ENCODE results near the gene SMIM27.

The SMIM27 gene

DNA sequence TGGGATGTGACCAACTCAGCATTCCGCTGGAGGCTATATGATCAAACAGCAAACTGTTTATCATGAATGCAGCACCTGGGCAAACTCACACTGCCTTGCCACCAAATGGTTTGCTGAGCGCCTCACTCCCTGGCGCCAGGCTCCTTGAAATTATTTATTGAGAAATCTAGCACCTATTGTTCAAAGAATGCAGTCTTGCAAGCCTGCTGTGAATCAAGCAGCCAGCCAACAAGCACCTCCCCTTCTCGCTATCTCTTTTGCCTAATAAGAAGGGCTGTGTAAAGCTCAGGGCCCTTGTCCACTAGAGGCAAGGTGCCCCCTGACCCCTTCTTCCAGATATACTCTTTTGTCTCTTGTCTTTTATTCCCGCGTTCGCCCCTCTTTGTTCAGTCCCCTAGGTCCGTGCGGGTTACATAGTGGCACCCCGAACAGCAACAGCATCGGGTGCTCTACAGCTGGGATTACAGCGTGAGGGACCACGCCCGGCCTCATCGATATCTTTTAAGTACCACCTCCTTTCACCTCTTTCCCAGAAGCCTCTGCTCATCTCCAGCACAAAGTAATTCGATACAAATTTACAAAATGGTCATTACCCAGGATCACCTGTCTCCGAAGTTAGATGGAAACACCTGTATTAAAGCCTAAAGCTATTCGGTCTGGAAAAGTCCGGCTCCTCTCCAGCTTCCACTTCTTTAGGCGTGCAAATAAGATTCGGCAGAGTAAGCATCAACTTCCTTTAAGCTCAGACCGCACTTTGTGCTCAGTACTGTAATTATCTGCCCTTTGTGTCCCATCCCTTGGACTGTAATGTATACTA is 27.0 kb upstream of the SMIM27 start:
- TF ChIP-seq, protein P1, sequence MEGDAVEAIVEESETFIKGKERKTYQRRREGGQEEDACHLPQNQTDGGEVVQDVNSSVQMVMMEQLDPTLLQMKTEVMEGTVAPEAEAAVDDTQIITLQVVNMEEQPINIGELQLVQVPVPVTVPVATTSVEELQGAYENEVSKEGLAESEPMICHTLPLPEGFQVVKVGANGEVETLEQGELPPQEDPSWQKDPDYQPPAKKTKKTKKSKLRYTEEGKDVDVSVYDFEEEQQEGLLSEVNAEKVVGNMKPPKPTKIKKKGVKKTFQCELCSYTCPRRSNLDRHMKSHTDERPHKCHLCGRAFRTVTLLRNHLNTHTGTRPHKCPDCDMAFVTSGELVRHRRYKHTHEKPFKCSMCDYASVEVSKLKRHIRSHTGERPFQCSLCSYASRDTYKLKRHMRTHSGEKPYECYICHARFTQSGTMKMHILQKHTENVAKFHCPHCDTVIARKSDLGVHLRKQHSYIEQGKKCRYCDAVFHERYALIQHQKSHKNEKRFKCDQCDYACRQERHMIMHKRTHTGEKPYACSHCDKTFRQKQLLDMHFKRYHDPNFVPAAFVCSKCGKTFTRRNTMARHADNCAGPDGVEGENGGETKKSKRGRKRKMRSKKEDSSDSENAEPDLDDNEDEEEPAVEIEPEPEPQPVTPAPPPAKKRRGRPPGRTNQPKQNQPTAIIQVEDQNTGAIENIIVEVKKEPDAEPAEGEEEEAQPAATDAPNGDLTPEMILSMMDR (IDR thresholded peaks at IDR 0.05; ENCODE audit: insufficient read depth, low read depth, low read length, missing control alignments) = no peak
- DNase-seq (ENCODE audit: low read depth) = peak; percentile 85
- peak overlapping the region; percentile 52 for H3K4me3 ChIP-seq (ENCODE audit: low read length)

- H3K4me3 ChIP-seq (ENCODE audit: low read length) = peak overlapping the region; percentile 52
- no peak for DNase-seq (ENCODE audit: low read depth)
- TF ChIP-seq, protein P1 (IDR thresholded peaks at IDR 0.05; ENCODE audit: insufficient read depth, low read depth, low read length, missing control alignments) = no peak
Observed at GRCh38 chr9:32525709-32526030, 26.5 kb upstream of the SMIM27 start.

DNA sequence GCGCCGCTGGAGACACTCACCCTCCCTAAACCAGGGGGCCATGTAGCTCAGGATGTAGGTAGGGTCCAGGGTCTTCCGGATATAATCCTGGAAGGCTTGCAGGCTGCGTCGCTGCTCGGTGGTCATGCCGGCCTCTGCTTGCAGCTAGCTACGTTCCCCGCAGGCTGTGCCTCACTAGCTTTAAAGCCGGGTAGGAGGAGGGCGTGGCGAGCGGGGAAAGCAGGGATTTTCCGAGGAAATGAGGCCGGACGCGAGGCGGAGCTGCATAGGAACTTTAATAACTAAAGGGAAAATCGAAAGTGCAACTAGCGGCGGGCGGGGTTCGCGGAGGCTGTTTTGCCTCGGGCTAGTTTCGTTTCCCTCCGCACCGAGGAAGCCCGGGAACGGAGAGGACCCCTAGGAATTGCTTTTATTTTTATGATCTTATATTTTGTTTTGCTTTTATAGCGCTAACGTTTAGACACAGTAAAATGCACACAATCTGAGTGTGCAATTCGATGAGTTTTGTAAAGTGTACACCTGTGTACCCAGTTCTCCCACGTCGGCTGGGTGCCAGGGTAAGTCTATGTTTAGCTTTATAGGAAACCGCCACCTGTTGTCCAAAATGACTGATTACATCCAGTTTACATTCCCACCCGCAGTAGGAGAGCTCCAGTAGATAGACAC is 26.0 kb upstream of the SMIM27 start, which contains the start of gene RIGI:
Gene RIGI, minus strand, starts transcription at position 156 of the 666 bp plus-strand sequence. Its CDS starts 30 bp downstream, at position 126.
- H3K4me3 ChIP-seq (ENCODE audit: low read length) = peak within 1 kb of the TSS; percentile 52
- TF ChIP-seq, protein P1 (IDR thresholded peaks at IDR 0.05; ENCODE audit: insufficient read depth, low read depth, low read length, missing control alignments) = peak; percentile 67
- DNase-seq (ENCODE audit: low read depth) = peak; percentile 95

DNA sequence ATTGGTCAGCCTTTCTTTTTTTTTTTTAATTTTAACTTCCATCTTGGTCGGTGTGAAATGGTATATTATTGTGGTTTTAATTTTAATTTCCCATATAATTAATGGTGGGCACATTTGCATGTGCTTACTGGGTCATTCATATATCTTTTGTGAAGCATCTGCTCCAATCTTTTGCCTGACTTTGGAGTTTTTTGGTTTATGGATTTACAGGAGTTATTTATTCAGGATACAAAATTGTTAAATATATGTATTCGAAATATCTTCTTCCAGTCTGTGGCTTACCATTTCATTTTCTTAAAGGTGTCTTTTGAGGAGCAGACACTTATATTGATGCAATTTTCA is 25.4 kb upstream of the SMIM27 start:
- TF ChIP-seq, protein P1 (IDR thresholded peaks at IDR 0.05; ENCODE audit: insufficient read depth, low read depth, low read length, missing control alignments) = no peak
- peak overlapping the region; percentile 52 for H3K4me3 ChIP-seq (ENCODE audit: low read length)
- no peak for DNase-seq (ENCODE audit: low read depth)

DNA sequence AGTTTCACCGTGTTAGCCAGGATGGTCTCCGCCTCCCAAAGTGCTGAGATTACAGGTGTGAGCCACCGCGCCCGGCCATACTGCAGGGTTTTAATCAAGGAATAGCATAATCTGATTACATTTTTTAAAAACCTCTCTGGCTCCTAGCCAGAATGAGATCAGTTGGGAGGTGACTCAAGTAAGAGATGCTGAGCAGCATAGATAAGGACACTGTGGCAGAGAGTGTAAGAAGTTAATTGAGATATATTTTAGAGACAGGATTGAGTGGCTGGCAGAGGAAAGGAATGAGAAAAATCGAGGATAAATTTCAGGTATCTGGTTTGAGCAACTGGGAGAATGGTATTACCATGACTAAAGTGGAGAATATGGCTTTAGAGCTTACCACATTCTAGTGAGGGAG is 18.8 kb upstream of the SMIM27 start:
- TF ChIP-seq, protein P1 (IDR thresholded peaks at IDR 0.05; ENCODE audit: insufficient read depth, low read depth, low read length, missing control alignments) = no peak

DNA sequence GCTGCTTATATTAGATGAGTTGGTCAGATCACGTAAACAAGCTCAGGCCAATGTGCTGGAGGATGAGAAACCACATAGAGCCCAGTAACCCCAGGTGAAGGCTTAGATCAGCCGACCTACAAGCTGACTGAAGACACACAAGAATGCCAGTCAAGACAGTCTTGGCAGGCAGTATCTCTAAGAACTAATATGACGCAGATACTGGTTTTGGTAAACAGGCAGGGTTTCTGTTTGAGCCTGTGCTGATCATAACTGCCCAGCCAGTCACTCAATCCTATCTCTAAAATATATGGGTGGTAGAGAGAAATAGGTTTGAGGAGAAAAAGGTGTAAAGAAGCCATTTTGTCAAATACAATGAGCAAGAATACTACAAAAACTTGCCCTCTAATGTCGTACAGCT is 18.3 kb upstream of the SMIM27 start:
- TF ChIP-seq, protein P1 (IDR thresholded peaks at IDR 0.05; ENCODE audit: insufficient read depth, low read depth, low read length, missing control alignments) = no peak
- DNase-seq (ENCODE audit: low read depth) = no peak
- no peak overlapping the region for H3K4me3 ChIP-seq (ENCODE audit: low read length)

More for the DNA sequence above, 18.8 kb upstream of the SMIM27 start:
- no peak for DNase-seq (ENCODE audit: low read depth)
- H3K4me3 ChIP-seq (ENCODE audit: low read length) = no peak overlapping the region

Measured in epithelial cell of esophagus (primary cell).